Body of pancreas (tissue), 4 donors: ENCODE results near the gene RNF222.

Experiments
- CTCF ChIP-seq, 7 experiments: fragments of 450-650 bp in 4 of 7; fragments of 200-600 bp in 3 of 7; sonication (generic) in 3 of 7; IDR thresholded peaks; one replicate each; pipeline ENCODE4 v1.5.1; 2016 to 2019; ENCODE audit warnings: antibody characterized with exemption in 7 of 7
- POLR2A ChIP-seq, 3 donors: fragments of 450-650 bp; IDR thresholded peaks; one replicate each; pipeline ENCODE4 v1.6.1; 2016; ENCODE audit warnings: antibody characterized with exemption in 3 of 3, mild to moderate bottlenecking in 2 of 3

GRCh38 chr17:8426094-8426720 lies 28.6 kb upstream of the RNF222 start:
- no peak for TF ChIP-seq POLR2A (IDR thresholded peaks at IDR 0.05)
- no peak for TF ChIP-seq CTCF (IDR thresholded peaks at IDR 0.05)
